ENCODE results near the gene CEL. TPM values are rescaled to one million over a fixed set of nuclear protein-coding genes. Genes with fewer than 3 reads are reported as not detected.
"Not testable (repeated sequence)": the region's sequence is repeated elsewhere in the genome, so short reads cannot be mapped to it uniquely, and the experiment has no call there.

Gene CEL
- total and polyA plus RNA-seq, 2 donors (not counting 1 experiment from before 2014, with no cell fraction given) = 0.12 to 0.33 TPM

DNA sequence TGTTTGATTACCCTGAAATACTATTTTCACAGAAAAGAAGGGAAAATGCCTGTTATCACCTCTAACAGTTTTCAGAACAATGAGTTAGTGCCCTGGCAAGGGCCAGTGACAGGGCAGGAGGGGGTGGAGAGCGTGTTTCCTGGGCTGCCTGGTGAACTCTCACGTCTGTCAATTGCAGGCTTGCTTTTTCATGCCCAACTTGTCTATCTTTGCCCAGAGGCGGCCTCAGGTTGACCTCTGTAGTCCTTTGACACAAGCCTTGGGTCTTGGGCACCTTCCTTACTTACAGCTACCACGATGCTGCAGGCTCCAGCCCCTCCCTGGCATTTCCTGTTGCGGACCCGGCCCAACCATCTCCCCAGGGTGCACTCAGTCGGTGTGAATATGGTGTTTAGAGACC, 2.2 kb upstream of the CEL start:
- DNase-seq (ENCODE audit: low read depth in 2 of 2) = no peak
- peaks cover 10% of the 10 kb centered on the region for H3K36me3 ChIP-seq (ENCODE audit: control insufficient read depth, insufficient read depth, low read length)
- no peak overlapping the region for H2AFZ ChIP-seq (ENCODE audit: low read length)
- no peak overlapping the region for H3K27ac ChIP-seq (ENCODE audit: insufficient read depth, low read length)
- H3K9ac ChIP-seq (ENCODE audit: insufficient read depth, low read length) = no peak overlapping the region
- H3K27me3 ChIP-seq (ENCODE audit: control insufficient read depth, insufficient read depth, low read length) = no peaks in the 10 kb centered on the region
- no peaks in the 10 kb centered on the region for H3K79me2 ChIP-seq (ENCODE audit: control insufficient read depth, insufficient read depth, low read length)
- no peak overlapping the region for H3K4me3 ChIP-seq (replicated peaks in 1 of 4; ENCODE audit: control extremely low read depth in 1 of 4, insufficient read depth in 1 of 4, low read depth in 3 of 4, low read length in 4 of 4)
- H3K4me2 ChIP-seq (ENCODE audit: extremely low read depth, insufficient read depth, low read length) = no peak overlapping the region
- no peaks in the 10 kb centered on the region for H3K9me3 ChIP-seq (ENCODE audit: control insufficient read depth, insufficient read depth, low read depth, low read length)
- H3K4me1 ChIP-seq (ENCODE audit: control insufficient read depth, extremely low read depth, insufficient read depth, low read length) = no peaks in the 10 kb centered on the region
- H4K20me1 ChIP-seq (ENCODE audit: control insufficient read depth, extremely low read depth, insufficient read depth, low read length) = no peaks in the 10 kb centered on the region
- TF ChIP-seq, protein P1, sequence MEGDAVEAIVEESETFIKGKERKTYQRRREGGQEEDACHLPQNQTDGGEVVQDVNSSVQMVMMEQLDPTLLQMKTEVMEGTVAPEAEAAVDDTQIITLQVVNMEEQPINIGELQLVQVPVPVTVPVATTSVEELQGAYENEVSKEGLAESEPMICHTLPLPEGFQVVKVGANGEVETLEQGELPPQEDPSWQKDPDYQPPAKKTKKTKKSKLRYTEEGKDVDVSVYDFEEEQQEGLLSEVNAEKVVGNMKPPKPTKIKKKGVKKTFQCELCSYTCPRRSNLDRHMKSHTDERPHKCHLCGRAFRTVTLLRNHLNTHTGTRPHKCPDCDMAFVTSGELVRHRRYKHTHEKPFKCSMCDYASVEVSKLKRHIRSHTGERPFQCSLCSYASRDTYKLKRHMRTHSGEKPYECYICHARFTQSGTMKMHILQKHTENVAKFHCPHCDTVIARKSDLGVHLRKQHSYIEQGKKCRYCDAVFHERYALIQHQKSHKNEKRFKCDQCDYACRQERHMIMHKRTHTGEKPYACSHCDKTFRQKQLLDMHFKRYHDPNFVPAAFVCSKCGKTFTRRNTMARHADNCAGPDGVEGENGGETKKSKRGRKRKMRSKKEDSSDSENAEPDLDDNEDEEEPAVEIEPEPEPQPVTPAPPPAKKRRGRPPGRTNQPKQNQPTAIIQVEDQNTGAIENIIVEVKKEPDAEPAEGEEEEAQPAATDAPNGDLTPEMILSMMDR (conservative IDR thresholded peaks at IDR 0.05 in 1 of 2, IDR thresholded peaks at IDR 0.05 in 1 of 2; ENCODE audit: low read depth in 1 of 2, low read length in 2 of 2) = no peak
- TF ChIP-seq EZH2 (IDR thresholded peaks at IDR 0.05; ENCODE audit: low read length, missing control alignments) = no peak

DNA sequence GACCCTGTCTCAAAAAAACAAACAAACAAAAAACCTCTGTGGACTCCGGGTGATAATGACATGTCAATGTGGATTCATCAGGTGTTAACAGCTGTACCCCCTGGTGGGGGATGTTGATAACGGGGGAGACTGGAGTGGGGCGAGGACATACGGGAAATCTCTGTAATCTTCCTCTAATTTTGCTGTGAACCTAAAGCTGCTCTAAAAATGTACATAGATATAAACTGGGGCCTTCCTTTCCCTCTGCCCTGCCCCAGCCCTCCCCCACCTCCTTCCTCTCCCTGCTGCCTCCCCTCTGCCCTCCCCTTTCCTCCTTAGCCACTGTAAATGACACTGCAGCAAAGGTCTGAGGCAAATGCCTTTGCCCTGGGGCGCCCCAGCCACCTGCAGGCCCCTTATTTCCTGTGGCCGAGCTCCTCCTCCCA, 1.4 kb upstream of the CEL start:
- Histone ChIP-seq H3K9me3 (ENCODE audit: control insufficient read depth, insufficient read depth, low read depth, low read length) (no peaks in the 10 kb centered on the region), H3K9ac (ENCODE audit: insufficient read depth, low read length) (no peak overlapping the region), H3K4me2 (ENCODE audit: extremely low read depth, insufficient read depth, low read length) (no peak overlapping the region), H3K27ac (ENCODE audit: insufficient read depth, low read length) (no peak overlapping the region), H3K27me3 (ENCODE audit: control insufficient read depth, insufficient read depth, low read length) (no peaks in the 10 kb centered on the region), H4K20me1 (ENCODE audit: control insufficient read depth, extremely low read depth, insufficient read depth, low read length) (no peaks in the 10 kb centered on the region), H2AFZ (ENCODE audit: low read length) (no peak overlapping the region), H3K4me3 (replicated peaks in 1 of 4; ENCODE audit: control extremely low read depth in 1 of 4, insufficient read depth in 1 of 4, low read depth in 3 of 4, low read length in 4 of 4) (no peak overlapping the region), H3K79me2 (ENCODE audit: control insufficient read depth, insufficient read depth, low read length) (no peaks in the 10 kb centered on the region), H3K36me3 (ENCODE audit: control insufficient read depth, insufficient read depth, low read length) (peaks cover 6% of the 10 kb centered on the region), H3K4me1 (ENCODE audit: control insufficient read depth, extremely low read depth, insufficient read depth, low read length) (no peaks in the 10 kb centered on the region)
- TF ChIP-seq EZH2 (IDR thresholded peaks at IDR 0.05; ENCODE audit: low read length, missing control alignments) = no peak
- TF ChIP-seq, protein P1 (conservative IDR thresholded peaks at IDR 0.05 in 1 of 2, IDR thresholded peaks at IDR 0.05 in 1 of 2; ENCODE audit: low read depth in 1 of 2, low read length in 2 of 2) = no peak
- no peak for DNase-seq (ENCODE audit: low read depth in 2 of 2)

DNA sequence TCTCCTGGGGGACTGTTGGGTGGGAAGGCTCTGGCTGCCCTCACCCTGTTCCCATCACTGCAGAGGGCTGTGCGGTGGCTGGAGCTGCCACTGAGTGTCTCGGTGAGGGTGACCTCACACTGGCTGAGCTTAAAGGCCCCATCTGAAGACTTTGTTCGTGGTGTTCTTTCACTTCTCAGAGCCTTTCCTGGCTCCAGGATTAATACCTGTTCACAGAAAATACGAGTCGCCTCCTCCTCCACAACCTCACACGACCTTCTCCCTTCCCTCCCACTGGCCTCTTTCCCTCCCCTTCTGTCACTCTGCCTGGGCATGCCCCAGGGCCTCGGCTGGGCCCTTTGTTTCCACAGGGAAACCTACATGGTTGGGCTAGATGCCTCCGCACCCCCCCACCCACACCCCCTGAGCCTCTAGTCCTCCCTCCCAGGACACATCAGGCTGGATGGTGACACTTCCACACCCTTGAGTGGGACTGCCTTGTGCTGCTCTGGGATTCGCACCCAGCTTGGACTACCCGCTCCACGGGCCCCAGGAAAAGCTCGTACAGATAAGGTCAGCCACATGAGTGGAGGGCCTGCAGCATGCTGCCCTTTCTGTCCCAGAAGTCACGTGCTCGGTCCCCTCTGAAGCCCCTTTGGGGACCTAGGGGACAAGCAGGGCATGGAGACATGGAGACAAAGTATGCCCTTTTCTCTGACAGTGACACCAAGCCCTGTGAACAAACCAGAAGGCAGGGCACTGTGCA, 590 bp upstream of the CEL start:
- H2AFZ ChIP-seq (ENCODE audit: low read length); H3K9me3 ChIP-seq (ENCODE audit: control insufficient read depth, insufficient read depth, low read depth, low read length); H3K4me1 ChIP-seq (ENCODE audit: control insufficient read depth, extremely low read depth, insufficient read depth, low read length); H3K27ac ChIP-seq (ENCODE audit: insufficient read depth, low read length); DNase-seq (ENCODE audit: low read depth in 2 of 2); H4K20me1 ChIP-seq (ENCODE audit: control insufficient read depth, extremely low read depth, insufficient read depth, low read length); H3K79me2 ChIP-seq (ENCODE audit: control insufficient read depth, insufficient read depth, low read length); H3K4me2 ChIP-seq (ENCODE audit: extremely low read depth, insufficient read depth, low read length); H3K27me3 ChIP-seq (ENCODE audit: control insufficient read depth, insufficient read depth, low read length); H3K4me3 ChIP-seq (replicated peaks in 1 of 4; ENCODE audit: control extremely low read depth in 1 of 4, insufficient read depth in 1 of 4, low read depth in 3 of 4, low read length in 4 of 4); H3K36me3 ChIP-seq (ENCODE audit: control insufficient read depth, insufficient read depth, low read length); H3K9ac ChIP-seq (ENCODE audit: insufficient read depth, low read length): not testable (repeated sequence)

DNA sequence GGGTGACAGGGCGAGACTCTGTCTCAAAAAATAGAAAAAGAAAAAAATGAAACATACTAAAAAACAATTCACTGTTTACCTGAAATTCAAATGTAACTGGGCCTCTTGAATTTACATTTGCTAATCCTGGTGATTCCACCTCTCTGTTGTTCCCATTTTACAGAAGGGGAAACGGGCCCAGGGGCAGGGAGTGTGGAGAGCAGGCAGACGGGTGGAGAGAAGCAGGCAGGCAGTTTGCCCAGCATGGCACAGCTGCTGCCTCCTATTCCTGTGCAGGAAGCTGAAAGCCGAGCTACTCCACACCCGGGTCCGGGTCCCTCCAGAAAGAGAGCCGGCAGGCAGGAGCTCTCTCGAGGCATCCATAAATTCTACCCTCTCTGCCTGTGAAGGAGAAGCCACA, 788 bp downstream of the CEL start:
- H3K36me3 ChIP-seq (ENCODE audit: control insufficient read depth, insufficient read depth, low read length); H3K9me3 ChIP-seq (ENCODE audit: control insufficient read depth, insufficient read depth, low read depth, low read length); H3K79me2 ChIP-seq (ENCODE audit: control insufficient read depth, insufficient read depth, low read length); H3K27ac ChIP-seq (ENCODE audit: insufficient read depth, low read length); H3K9ac ChIP-seq (ENCODE audit: insufficient read depth, low read length); H4K20me1 ChIP-seq (ENCODE audit: control insufficient read depth, extremely low read depth, insufficient read depth, low read length); H3K27me3 ChIP-seq (ENCODE audit: control insufficient read depth, insufficient read depth, low read length); H3K4me2 ChIP-seq (ENCODE audit: extremely low read depth, insufficient read depth, low read length); H2AFZ ChIP-seq (ENCODE audit: low read length); H3K4me1 ChIP-seq (ENCODE audit: control insufficient read depth, extremely low read depth, insufficient read depth, low read length); DNase-seq (ENCODE audit: low read depth in 2 of 2); H3K4me3 ChIP-seq (replicated peaks in 1 of 4; ENCODE audit: control extremely low read depth in 1 of 4, insufficient read depth in 1 of 4, low read depth in 3 of 4, low read length in 4 of 4): not testable (repeated sequence)

Measured in fibroblast of lung (primary cell).